ENCODE results near the gene MINDY4. TPM values are rescaled to one million over a fixed set of nuclear protein-coding genes. Genes with fewer than 3 reads are reported as not detected.

Gene MINDY4
- total RNA-seq, 1 donor from 2014 or later: 20.1 TPM

DNA sequence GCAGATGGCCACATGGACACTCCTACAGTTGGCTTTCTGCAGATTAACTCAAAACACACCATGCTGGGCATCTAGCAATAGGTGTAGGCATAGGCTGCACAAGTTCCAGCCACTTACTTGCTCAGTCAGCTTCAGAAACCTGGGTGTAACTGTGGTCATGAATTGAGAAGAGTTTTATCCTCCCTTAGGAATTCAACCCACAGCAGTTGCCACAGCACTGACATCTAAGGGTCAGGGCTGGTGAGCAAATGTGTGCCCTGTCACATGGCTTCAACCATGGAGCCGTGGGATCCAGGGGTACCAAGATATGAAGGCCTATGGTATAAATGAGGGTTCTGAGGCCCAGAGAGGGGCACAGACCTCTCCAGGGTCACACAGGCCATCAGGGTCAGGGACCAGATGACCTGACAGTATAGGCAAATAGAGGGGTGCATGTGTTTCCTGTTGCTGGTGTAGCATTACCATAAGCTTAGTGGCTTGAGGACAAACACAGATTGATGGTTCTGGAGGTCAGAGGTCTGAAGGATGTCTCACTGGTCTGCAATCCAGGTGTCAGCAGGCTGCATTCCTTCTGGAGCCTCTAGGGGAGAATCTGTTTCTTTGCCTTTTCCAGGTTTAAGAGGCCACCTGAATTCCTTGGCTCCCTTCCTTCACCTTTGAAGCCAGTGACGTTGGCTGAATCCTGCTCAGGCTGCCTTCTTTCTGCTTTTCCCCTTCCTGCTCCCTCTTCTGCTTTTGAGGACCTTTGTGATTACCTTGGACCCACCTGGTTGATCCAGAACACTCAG is 24.1 kb downstream of the MINDY4 start:
- Histone ChIP-seq H3K9me3 (no peaks in the 10 kb centered on the region), H3K4me1 (peaks cover 9% of the 10 kb centered on the region), H3K36me3 (peaks cover 17% of the 10 kb centered on the region), H3K27ac (peak overlapping the region; percentile 36), H3K4me3 (no peak overlapping the region), H3K27me3 (no peaks in the 10 kb centered on the region)
- DNase-seq (no peak), ATAC-seq (peak; percentile 47)
- intact Hi-C loops (cut with DNase I): no loop called here
- TF ChIP-seq, protein P1, sequence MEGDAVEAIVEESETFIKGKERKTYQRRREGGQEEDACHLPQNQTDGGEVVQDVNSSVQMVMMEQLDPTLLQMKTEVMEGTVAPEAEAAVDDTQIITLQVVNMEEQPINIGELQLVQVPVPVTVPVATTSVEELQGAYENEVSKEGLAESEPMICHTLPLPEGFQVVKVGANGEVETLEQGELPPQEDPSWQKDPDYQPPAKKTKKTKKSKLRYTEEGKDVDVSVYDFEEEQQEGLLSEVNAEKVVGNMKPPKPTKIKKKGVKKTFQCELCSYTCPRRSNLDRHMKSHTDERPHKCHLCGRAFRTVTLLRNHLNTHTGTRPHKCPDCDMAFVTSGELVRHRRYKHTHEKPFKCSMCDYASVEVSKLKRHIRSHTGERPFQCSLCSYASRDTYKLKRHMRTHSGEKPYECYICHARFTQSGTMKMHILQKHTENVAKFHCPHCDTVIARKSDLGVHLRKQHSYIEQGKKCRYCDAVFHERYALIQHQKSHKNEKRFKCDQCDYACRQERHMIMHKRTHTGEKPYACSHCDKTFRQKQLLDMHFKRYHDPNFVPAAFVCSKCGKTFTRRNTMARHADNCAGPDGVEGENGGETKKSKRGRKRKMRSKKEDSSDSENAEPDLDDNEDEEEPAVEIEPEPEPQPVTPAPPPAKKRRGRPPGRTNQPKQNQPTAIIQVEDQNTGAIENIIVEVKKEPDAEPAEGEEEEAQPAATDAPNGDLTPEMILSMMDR (IDR thresholded peaks at IDR 0.05): no peak

DNA sequence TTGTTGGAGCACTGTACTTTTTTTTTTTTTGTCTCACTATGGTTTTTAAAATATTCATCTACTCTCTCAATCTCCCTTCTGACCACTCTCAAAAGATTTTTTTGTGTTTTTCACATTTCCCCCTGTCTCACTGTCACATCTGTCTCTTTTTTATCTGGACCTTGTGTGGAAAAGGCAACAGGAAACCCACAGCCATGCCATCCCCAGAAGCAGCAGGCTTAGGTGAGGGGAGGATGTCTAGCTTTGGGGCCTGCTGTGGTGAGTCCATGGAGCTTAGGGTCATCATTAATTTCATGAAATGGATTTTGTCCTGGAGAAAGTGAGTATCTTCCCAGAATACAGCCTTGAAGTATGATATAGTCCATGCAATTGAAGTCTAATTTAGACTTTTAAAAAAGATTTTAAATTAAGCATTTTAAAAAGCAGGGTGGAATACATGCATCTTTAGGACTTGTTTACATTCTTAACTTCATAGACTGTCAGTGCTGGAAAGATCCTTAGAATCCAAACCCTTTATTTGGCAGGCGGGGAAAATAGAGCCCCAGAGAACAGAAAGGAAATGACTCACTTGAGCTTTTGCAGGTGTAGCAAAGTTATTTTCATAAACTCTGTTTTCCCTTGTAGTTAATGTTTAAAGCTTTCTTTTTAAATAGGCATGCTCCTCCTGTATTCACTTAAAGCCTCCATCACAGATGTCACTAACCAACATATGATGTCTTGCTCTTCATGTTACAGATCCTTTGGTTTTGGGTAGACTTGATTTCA is 25.1 kb downstream of the MINDY4 start:
- Histone ChIP-seq H3K27me3 (no peaks in the 10 kb centered on the region), H3K4me3 (no peak overlapping the region), H3K36me3 (peaks cover 16% of the 10 kb centered on the region), H3K4me1 (peaks cover 17% of the 10 kb centered on the region), H3K9me3 (no peaks in the 10 kb centered on the region), H3K27ac (peak overlapping the region; percentile 36)
- ATAC-seq (no peak), DNase-seq (no peak)
- TF ChIP-seq, protein P1 (IDR thresholded peaks at IDR 0.05): no peak
- intact Hi-C loops (cut with DNase I): no loop called here

DNA sequence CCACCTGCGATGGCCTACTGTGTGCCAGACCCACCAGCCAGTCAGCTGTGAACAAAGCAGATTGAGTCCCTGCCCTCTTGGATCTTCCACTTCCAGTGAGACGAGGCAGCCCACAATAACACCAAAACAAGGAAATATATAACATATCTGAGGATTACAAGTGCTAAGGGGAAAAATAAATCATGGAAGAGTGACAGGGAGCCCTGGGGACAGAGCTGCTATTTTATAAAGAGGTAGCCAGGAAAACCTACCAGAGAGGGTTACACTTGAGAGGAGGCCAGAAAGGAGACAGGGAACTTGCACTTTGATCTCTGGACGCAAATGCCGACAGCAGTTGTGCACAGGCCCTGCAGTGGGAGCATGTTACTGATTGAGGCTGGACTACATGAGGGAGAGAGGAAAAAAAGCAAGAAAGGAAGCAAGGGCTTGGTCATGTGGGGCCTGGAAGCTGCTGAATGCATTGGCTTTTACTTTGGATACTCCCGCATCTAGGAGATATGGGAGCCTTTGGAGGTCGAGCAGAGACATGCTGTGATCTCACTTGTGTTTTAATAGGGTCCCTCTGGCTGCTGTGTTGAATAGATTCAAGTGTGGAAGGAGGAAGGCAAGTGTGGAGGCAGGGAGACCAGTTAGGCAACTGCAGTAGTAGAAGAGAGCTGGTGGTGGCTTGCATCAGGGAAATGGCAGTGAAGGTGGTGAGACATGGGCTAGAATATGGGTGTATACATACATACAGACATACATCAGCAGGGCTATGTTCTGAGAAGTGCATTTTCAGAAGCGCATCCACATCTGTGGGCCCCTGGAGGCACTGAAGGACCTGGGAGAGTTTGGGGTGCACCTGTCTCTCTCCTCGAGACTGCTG is 26.2 kb downstream of the MINDY4 start:
- TF ChIP-seq, protein P1 (IDR thresholded peaks at IDR 0.05): no peak
- ATAC-seq: no peak
- H3K4me1 ChIP-seq: peaks cover 17% of the 10 kb centered on the region
- no peaks in the 10 kb centered on the region for H3K27me3 ChIP-seq
- no peaks in the 10 kb centered on the region for H3K9me3 ChIP-seq
- peaks cover 13% of the 10 kb centered on the region for H3K36me3 ChIP-seq
- intact Hi-C loops (cut with DNase I): no loop called here
- no peak for DNase-seq
- no peak overlapping the region for H3K4me3 ChIP-seq
- no peak overlapping the region for H3K27ac ChIP-seq

DNA sequence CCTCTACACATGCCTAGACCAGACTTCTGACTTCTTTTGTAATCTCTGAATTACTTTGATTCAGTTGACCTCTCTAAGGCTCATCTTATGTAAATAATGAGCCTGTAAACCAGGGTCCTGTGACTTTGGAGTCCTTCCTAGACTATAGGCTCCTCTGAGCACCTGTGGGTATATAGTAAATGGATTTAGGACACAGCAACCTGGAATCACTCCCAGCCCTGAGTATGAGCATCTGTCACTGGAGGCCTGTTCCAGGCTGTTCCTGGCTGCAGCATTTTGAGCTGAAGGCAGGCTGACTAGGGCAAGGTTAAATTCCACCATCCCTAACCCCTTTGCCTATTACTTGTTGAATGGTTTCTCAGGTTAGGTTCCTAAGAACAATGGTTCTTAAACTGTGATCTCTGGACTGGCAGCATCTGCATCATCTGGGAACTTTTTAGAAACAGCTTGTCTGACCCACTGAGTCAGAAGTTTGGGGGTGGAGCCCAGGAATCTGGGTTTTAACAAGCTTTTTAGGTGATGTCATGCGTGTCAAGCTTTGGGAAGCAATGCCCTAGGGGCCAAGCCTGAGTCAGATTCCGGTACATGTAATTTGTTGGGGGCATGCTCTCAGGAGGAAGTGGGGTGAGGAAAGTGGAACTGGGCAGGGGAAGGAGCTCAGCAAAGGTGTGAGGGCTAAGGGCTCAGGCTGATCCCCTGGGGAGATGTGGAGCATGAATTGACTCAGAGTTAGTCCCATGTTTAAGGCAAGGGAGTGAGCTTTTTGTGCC is 28.2 kb downstream of the MINDY4 start:
- peaks cover 6% of the 10 kb centered on the region for H3K36me3 ChIP-seq
- intact Hi-C loops (cut with DNase I): no loop called here
- TF ChIP-seq, protein P1 (IDR thresholded peaks at IDR 0.05): no peak
- H3K4me1 ChIP-seq: peaks cover 32% of the 10 kb centered on the region
- H3K27ac ChIP-seq: no peak overlapping the region
- ATAC-seq (no peak), DNase-seq (no peak)
- H3K27me3 ChIP-seq: no peaks in the 10 kb centered on the region
- no peaks in the 10 kb centered on the region for H3K9me3 ChIP-seq
- no peak overlapping the region for H3K4me3 ChIP-seq

Data from upper lobe of right lung (tissue), 1 donor.